Gastroesophageal sphincter (tissue), 4 donors: ENCODE data around the gene IL1RAPL1. TPM values are rescaled to one million over a fixed set of nuclear protein-coding genes. Genes with fewer than 3 reads are reported as not detected.

ENCODE experiments used
- ATAC-seq: fragments of 150-250 bp; one replicate; pipeline ENCODE4 v1.9.1; 2016; ENCODE audit warnings: mild to moderate bottlenecking, moderate library complexity
- H3K27ac ChIP-seq, 4 donors: fragments of 200-600 bp; sonication (generic) in 3 of 4; 1 replicate in 3 of 4; 2 replicates in 1 of 4; pipeline ENCODE4 v1.5.1; 2016 to 2019
- H3K27me3 ChIP-seq: fragments of 200-600 bp; sonication (generic); one replicate; pipeline ENCODE4 v1.5.1; 2019
- H3K36me3 ChIP-seq, 2 donors: fragments of 200-600 bp; sonication (generic); one replicate each; pipeline ENCODE4 v1.5.1; 2019; ENCODE audit warnings: control low read depth in 1 of 2
- H3K4me1 ChIP-seq, 3 donors: fragments of 200-600 bp; sonication (generic); 1 replicate in 2 of 3; 2 replicates in 1 of 3; pipeline ENCODE4 v1.5.1; 2016 to 2019; ENCODE audit warnings: control low read depth in 2 of 3
- H3K4me3 ChIP-seq, 2 donors: fragments of 200-600 bp; sonication (generic); one replicate each; pipeline ENCODE4 v1.5.1; 2019; ENCODE audit warnings: mild to moderate bottlenecking in 1 of 2, moderate library complexity in 1 of 2
- H3K9me3 ChIP-seq, 3 donors: fragments of 200-600 bp; sonication (generic); one replicate each; pipeline ENCODE4 v1.5.1; 2017 to 2019; ENCODE audit warnings: control low read depth in 2 of 3
- EP300 ChIP-seq: sonication (generic); formaldehyde crosslinking; IDR thresholded peaks from one replicate; pipeline ENCODE4 v1.6.1; 2017; ENCODE audit warnings: antibody characterized with exemption, mild to moderate bottlenecking
- POLR2A ChIP-seq, 2 donors: fragments of 450-650 bp; IDR thresholded peaks; one replicate each; pipeline ENCODE4 v1.6.1; 2017; ENCODE audit warnings: antibody characterized with exemption in 2 of 2, mild to moderate bottlenecking in 2 of 2, moderate library complexity in 1 of 2
- POLR2AphosphoS5 ChIP-seq: sonication (generic); formaldehyde crosslinking; IDR thresholded peaks from one replicate; pipeline ENCODE4 v1.6.1; 2017; ENCODE audit warnings: antibody characterized with exemption
- WGBS, 2 donors: methylation state at CpG; one replicate each; pipeline ENCODE4 v1.1.5; 2018; ENCODE audit warnings: low coverage in 1 of 2; 5-methylcytosine and 5-hydroxymethylcytosine counted together
- total RNA-seq, 4 donors: library from RNA; depleted of rRNA; stranded (reverse); fragments of >200 nt; gene quantifications; one replicate each; pipeline ENCODE4 v1.1.0, GENCODE V29; 2016
- TF ChIP-seq, protein P1 (sequence below), 4 experiments: fragments of 200-600 bp in 2 of 4; fragments of 450-650 bp in 2 of 4; sonication (generic) in 1 of 4; IDR thresholded peaks; one replicate each; pipeline ENCODE4 v1.5.1; 2017 to 2019; ENCODE audit warnings: antibody characterized with exemption in 4 of 4, mild to moderate bottlenecking in 2 of 4, moderate library complexity in 2 of 4

IL1RAPL1 gene
- total RNA-seq, 4 donors from 2014 or later = 0.27 to 1.6 (median 0.44) TPM

DNA sequence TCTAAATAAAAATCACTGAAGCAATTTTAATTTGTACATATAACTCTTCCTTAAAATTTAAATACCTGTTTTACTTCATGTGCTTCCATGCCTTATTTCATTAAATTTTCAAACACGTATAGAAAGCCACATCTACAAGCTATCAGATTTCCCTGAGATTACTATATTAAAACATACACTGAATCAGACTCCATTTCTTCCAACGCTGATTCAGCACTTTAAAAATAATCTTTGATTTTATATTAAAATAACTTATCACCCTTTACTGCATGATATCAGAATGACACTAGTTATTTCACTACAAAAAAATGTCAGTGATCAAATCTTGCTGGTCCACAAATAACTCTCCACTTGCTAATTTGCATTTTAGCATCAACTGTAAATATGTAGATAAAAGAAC, 550.8 kb downstream of the IL1RAPL1 start:
- Histone ChIP-seq H3K4me1 (no peaks in the 10 kb centered on the region), H3K9me3 (no peaks in the 10 kb centered on the region), H3K27ac (no peak overlapping the region), H3K36me3 (no peaks in the 10 kb centered on the region), H3K27me3 (no peaks in the 10 kb centered on the region), H3K4me3 (no peak overlapping the region)
- WGBS, 2 donors = 43 to 100% methylated on average over 1 to 2 of the region's 2 CpGs
- no peak for ATAC-seq
- TF ChIP-seq EP300 (no peak), POLR2AphosphoS5 (no peak), POLR2A (IDR thresholded peaks at IDR 0.05) (no peak)
- TF ChIP-seq, protein P1, sequence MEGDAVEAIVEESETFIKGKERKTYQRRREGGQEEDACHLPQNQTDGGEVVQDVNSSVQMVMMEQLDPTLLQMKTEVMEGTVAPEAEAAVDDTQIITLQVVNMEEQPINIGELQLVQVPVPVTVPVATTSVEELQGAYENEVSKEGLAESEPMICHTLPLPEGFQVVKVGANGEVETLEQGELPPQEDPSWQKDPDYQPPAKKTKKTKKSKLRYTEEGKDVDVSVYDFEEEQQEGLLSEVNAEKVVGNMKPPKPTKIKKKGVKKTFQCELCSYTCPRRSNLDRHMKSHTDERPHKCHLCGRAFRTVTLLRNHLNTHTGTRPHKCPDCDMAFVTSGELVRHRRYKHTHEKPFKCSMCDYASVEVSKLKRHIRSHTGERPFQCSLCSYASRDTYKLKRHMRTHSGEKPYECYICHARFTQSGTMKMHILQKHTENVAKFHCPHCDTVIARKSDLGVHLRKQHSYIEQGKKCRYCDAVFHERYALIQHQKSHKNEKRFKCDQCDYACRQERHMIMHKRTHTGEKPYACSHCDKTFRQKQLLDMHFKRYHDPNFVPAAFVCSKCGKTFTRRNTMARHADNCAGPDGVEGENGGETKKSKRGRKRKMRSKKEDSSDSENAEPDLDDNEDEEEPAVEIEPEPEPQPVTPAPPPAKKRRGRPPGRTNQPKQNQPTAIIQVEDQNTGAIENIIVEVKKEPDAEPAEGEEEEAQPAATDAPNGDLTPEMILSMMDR (IDR thresholded peaks at IDR 0.05) = no peak

DNA sequence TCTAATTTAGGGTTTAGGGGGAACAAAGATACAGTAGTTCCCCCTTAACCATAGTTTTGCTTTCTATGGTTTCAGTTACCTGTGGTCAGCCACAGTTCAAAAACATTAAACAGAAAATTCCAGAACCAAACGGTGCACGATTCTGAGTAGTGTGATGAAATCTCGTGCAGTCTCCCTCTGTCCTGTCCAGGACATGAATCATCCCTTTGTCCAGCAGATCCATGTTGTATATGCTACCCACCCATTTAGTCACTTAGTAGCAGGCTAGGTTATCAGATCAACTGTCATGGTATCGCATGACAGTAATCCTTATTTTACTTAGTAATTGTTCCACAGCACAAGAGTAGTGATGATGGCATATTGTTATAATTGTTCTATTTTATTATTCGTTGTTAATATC, 556.1 kb downstream of the IL1RAPL1 start:
- Histone ChIP-seq H3K27me3 (no peaks in the 10 kb centered on the region), H3K27ac (no peak overlapping the region), H3K4me1 (no peaks in the 10 kb centered on the region), H3K4me3 (no peak overlapping the region), H3K36me3 (no peaks in the 10 kb centered on the region), H3K9me3 (no peaks in the 10 kb centered on the region)
- no peak for ATAC-seq
- TF ChIP-seq POLR2A (IDR thresholded peaks at IDR 0.05) (no peak), POLR2AphosphoS5 (no peak), EP300 (no peak)
- TF ChIP-seq, protein P1 (IDR thresholded peaks at IDR 0.05) = no peak
- WGBS, 2 donors = 79% methylated on average over 5 of the region's 5 CpGs

DNA sequence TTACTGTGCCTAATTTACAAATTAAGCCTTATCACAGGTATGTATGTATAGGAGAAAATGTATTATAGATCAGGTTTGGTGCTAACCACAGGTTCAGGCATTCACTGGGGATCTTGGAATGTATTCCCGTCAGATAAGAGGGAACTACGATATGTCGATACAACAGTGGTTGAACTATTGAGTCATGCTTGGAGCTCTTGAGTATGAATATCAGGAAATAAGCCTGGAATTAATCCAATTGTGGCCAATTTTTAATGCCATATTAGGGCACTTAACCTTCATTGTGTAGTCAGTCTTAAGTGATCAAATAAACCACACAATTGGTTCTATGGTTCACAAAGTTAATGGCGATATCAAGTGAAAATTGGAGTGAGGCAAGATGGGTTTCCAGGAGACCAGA, 556.5 kb downstream of the IL1RAPL1 start:
- no peaks in the 10 kb centered on the region for H3K36me3 ChIP-seq
- 91 to 100% methylated on average over 4 of the region's 4 CpGs for WGBS, 2 donors
- no peak overlapping the region for H3K4me3 ChIP-seq
- H3K4me1 ChIP-seq = no peaks in the 10 kb centered on the region
- no peak for TF ChIP-seq POLR2AphosphoS5
- no peak for TF ChIP-seq POLR2A (IDR thresholded peaks at IDR 0.05)
- TF ChIP-seq, protein P1 (IDR thresholded peaks at IDR 0.05) = no peak
- TF ChIP-seq EP300 = no peak
- no peaks in the 10 kb centered on the region for H3K27me3 ChIP-seq
- no peaks in the 10 kb centered on the region for H3K9me3 ChIP-seq
- no peak overlapping the region for H3K27ac ChIP-seq
- no peak for ATAC-seq

DNA sequence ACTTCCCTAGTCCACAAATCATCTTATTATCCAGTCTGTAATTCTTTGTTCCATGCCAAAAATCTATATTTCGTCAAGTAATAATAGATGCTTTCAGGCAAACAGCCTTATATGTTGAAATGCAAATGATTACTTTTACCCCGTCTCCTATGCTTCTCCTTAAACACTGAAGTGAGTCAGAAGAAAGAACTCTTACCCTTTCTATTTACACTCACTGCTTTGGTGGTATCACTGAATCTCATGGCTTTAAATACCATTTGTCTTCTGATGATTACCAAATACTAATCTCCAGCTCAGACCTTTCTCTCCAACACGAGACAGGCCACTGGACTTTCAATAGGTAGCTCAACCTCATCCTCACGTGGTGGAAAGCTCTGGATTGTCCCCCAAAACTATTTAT, 558.1 kb downstream of the IL1RAPL1 start:
- TF ChIP-seq POLR2AphosphoS5 = no peak
- TF ChIP-seq EP300 = no peak
- no peak for TF ChIP-seq POLR2A (IDR thresholded peaks at IDR 0.05)
- TF ChIP-seq, protein P1 (IDR thresholded peaks at IDR 0.05) = no peak
- no peaks in the 10 kb centered on the region for H3K9me3 ChIP-seq
- 52% methylated on average over 4 of the region's 4 CpGs; no CpG with 5 or more reads in 1 of the 2 donors for WGBS, 2 donors
- H3K4me1 ChIP-seq = no peaks in the 10 kb centered on the region
- H3K36me3 ChIP-seq = no peaks in the 10 kb centered on the region
- H3K27me3 ChIP-seq = no peaks in the 10 kb centered on the region
- no peak overlapping the region for H3K27ac ChIP-seq
- no peak overlapping the region for H3K4me3 ChIP-seq
- ATAC-seq = no peak

DNA sequence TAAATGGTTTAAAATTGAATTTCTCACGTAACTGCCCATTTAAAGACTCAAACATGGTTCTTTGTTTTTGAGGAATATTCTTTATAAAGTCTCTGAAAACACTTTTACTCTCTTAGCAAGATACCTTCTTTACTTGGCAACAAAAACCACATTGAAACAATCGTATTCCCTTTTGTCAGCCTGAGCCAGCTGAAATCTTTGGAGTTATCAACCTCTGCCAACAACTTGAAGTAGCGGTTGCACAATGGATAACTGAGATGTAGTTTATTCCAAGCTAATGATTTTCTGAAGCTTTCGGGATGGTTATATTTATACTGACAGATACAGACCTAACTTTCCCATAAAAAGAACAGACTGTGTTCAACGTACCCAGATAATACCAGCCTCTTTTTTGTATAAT, 561.3 kb downstream of the IL1RAPL1 start:
- WGBS, 2 donors = 51 to 69% methylated on average over 4 to 5 of the region's 5 CpGs
- Histone ChIP-seq H3K4me3 (no peak overlapping the region), H3K36me3 (no peaks in the 10 kb centered on the region), H3K9me3 (no peaks in the 10 kb centered on the region), H3K27ac (no peak overlapping the region), H3K27me3 (no peaks in the 10 kb centered on the region), H3K4me1 (no peaks in the 10 kb centered on the region)
- TF ChIP-seq POLR2AphosphoS5 = no peak
- TF ChIP-seq, protein P1 (IDR thresholded peaks at IDR 0.05) = no peak
- TF ChIP-seq POLR2A (IDR thresholded peaks at IDR 0.05) = no peak
- no peak for TF ChIP-seq EP300
- no peak for ATAC-seq
